Measurements from ENCODE around the gene NPY4R. TPM values are rescaled to one million over a fixed set of nuclear protein-coding genes. Genes with fewer than 3 reads are reported as not detected.

The NPY4R gene
- total RNA-seq, 1 experiment from 2014 or later, result not detected

DNA sequence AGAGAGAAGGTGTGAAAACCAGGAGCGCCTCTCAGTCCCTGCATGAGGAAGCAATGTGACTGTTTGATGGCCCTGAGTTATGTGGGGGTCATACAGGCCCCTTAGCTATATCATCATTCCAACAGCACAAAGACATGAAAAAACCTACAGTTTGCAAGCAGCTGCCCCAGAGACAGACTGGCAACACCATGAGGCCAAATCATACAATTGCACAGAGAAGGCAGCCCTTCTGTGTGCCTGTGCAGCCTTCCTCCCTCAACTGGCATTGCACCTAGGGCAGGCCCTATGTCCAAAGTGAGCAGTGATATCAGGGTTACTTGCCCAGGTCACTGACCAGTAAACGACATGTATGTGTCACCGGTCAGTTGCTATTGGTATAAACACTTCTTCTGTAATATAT lies 49.1 kb upstream of the NPY4R start:
- H3K9ac ChIP-seq (ENCODE audit: low read length), result no peak overlapping the region
- POLR2A ChIA-PET, result no interaction called here
- TF ChIP-seq, protein P1, sequence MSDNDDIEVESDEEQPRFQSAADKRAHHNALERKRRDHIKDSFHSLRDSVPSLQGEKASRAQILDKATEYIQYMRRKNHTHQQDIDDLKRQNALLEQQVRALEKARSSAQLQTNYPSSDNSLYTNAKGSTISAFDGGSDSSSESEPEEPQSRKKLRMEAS (IDR thresholded peaks at IDR 0.05), result no peak
- TF ChIP-seq POLR2AphosphoS5 (IDR thresholded peaks at IDR 0.05; ENCODE audit: low read depth, low read length), result no peak
- TF ChIP-seq EGR1 (IDR thresholded peaks at IDR 0.05; ENCODE audit: low read depth), result no peak
- TF ChIP-seq JUND (IDR thresholded peaks at IDR 0.05), result no peak
- no peak for TF ChIP-seq SP1 (IDR thresholded peaks at IDR 0.05; ENCODE audit: low read depth)
- TF ChIP-seq, protein P2, sequence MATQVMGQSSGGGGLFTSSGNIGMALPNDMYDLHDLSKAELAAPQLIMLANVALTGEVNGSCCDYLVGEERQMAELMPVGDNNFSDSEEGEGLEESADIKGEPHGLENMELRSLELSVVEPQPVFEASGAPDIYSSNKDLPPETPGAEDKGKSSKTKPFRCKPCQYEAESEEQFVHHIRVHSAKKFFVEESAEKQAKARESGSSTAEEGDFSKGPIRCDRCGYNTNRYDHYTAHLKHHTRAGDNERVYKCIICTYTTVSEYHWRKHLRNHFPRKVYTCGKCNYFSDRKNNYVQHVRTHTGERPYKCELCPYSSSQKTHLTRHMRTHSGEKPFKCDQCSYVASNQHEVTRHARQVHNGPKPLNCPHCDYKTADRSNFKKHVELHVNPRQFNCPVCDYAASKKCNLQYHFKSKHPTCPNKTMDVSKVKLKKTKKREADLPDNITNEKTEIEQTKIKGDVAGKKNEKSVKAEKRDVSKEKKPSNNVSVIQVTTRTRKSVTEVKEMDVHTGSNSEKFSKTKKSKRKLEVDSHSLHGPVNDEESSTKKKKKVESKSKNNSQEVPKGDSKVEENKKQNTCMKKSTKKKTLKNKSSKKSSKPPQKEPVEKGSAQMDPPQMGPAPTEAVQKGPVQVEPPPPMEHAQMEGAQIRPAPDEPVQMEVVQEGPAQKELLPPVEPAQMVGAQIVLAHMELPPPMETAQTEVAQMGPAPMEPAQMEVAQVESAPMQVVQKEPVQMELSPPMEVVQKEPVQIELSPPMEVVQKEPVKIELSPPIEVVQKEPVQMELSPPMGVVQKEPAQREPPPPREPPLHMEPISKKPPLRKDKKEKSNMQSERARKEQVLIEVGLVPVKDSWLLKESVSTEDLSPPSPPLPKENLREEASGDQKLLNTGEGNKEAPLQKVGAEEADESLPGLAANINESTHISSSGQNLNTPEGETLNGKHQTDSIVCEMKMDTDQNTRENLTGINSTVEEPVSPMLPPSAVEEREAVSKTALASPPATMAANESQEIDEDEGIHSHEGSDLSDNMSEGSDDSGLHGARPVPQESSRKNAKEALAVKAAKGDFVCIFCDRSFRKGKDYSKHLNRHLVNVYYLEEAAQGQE (IDR thresholded peaks at IDR 0.05; ENCODE audit: low read depth), result no peak
- TF ChIP-seq ZFX (IDR thresholded peaks at IDR 0.05), result no peak
- TF ChIP-seq, protein P3, sequence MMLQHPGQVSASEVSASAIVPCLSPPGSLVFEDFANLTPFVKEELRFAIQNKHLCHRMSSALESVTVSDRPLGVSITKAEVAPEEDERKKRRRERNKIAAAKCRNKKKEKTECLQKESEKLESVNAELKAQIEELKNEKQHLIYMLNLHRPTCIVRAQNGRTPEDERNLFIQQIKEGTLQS (IDR thresholded peaks at IDR 0.05), result no peak
- TF ChIP-seq RAD21 (IDR thresholded peaks at IDR 0.05; ENCODE audit: low read depth), result no peak
- no peak for TF ChIP-seq TCF7L2 (IDR thresholded peaks at IDR 0.05; ENCODE audit: borderline replicate concordance, extremely low read depth, insufficient read depth, insufficient read length)
- TF ChIP-seq, protein P4, sequence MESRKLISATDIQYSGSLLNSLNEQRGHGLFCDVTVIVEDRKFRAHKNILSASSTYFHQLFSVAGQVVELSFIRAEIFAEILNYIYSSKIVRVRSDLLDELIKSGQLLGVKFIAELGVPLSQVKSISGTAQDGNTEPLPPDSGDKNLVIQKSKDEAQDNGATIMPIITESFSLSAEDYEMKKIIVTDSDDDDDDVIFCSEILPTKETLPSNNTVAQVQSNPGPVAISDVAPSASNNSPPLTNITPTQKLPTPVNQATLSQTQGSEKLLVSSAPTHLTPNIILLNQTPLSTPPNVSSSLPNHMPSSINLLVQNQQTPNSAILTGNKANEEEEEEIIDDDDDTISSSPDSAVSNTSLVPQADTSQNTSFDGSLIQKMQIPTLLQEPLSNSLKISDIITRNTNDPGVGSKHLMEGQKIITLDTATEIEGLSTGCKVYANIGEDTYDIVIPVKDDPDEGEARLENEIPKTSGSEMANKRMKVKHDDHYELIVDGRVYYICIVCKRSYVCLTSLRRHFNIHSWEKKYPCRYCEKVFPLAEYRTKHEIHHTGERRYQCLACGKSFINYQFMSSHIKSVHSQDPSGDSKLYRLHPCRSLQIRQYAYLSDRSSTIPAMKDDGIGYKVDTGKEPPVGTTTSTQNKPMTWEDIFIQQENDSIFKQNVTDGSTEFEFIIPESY (IDR thresholded peaks at IDR 0.05; ENCODE audit: extremely low read depth, insufficient replicate concordance, low read length), result no peak
- no peak overlapping the region for H3K4me2 ChIP-seq (ENCODE audit: low read length)
- H4K20me1 ChIP-seq (ENCODE audit: insufficient read depth), result no peaks in the 10 kb centered on the region
- intact Hi-C loops (cut with micrococcal nuclease), result no loop called here
- H3K4me3 ChIP-seq (replicated peaks in 1 of 2; ENCODE audit: low read depth in 1 of 2, low read length in 2 of 2), result no peak overlapping the region
- ATAC-seq (no peak), DNase-seq (ENCODE audit: low read depth, low spot score) (no peak)
- RAD21 ChIA-PET (ENCODE audit: low non-redundant PET in 1 of 2, low total read pairs in 2 of 2, uncharacterized antibody in 2 of 2, unreplicated experiment in 2 of 2), result no interaction called here
- H3K36me3 ChIP-seq (ENCODE audit: control insufficient read depth in 1 of 2, insufficient read depth in 2 of 2, low read length in 2 of 2), result no peaks in the 10 kb centered on the region
- no peaks in the 10 kb centered on the region for H3K27me3 ChIP-seq (ENCODE audit: insufficient read depth, low read length)
- H3K9me2 ChIP-seq (ENCODE audit: insufficient read depth), result no peaks in the 10 kb centered on the region
- BruUV-seq (replicated peaks), result no TSS peak
- H3K4me1 ChIP-seq (ENCODE audit: control insufficient read depth in 1 of 2, insufficient read depth in 2 of 2, low read length in 2 of 2), result peaks cover 0 to 11% of the 10 kb centered on the region in 2 experiments; a peak in 2 of 4 replicates
- no peaks in the 10 kb centered on the region for H3K9me3 ChIP-seq (ENCODE audit: control insufficient read depth in 1 of 2, insufficient read depth in 1 of 2, low read depth in 1 of 2, low read length in 2 of 2)
- no peaks in the 10 kb centered on the region for H3K79me2 ChIP-seq (ENCODE audit: insufficient read depth, low read length)
- no peak overlapping the region for H2AFZ ChIP-seq (ENCODE audit: low read depth, low read length, poor library complexity, severe bottlenecking)
- CTCF ChIA-PET, result no interaction called here
- H3K27ac ChIP-seq (ENCODE audit: low read depth, low read length), result no peak overlapping the region
